H1 (cell line): Measurements from ENCODE around the gene TMTC2. TPM values are rescaled to one million over a fixed set of nuclear protein-coding genes. Genes with fewer than 3 reads are reported as not detected.

ENCODE experiments used
- CTCF ChIA-PET: fragments of 300-600 bp; sonication (Branson Sonifier 250); formaldehyde crosslinking; loops from one replicate; lab custom pipeline; 2021; ENCODE audit not compliant: partially characterized antibody; lab: Charles Lee
- POLR2A ChIA-PET: fragments of 300-600 bp; sonication (Branson Sonifier 250); formaldehyde crosslinking; loops from one replicate; lab custom pipeline; 2021; ENCODE audit warnings: inconsistent platforms; ENCODE audit not compliant: partially characterized antibody; lab: Charles Lee
- DNase-seq, 2 experiments: peaks; one replicate each; pipeline versions ENCODE4 v3.0.0 to v3.0.0-alpha.2; 2010 to 2022; ENCODE audit warnings: low spot score in 2 of 2, low read depth in 1 of 2, mixed read lengths in 1 of 2
- FAIRE-seq: peaks from 2 replicates; lab custom pipeline; 2011; peaks lifted over from hg19 to GRCh38; lab: Jason Lieb, UNC
- H2AFZ ChIP-seq: 2 replicates; pipeline ENCODE4 v1.8.1; 2012; ENCODE audit warnings: low read length, inconsistent platforms
- H2AK5ac ChIP-seq: 2 replicates; pipeline ENCODE4 v1.6.1; 2013; ENCODE audit warnings: low read depth, low read length
- H2BK120ac ChIP-seq: replicated peaks from 2 replicates; pipeline ENCODE3; 2013; ENCODE audit warnings: low read depth, low read length, inconsistent platforms
- H2BK12ac ChIP-seq: 2 replicates; pipeline ENCODE4 v1.6.1; 2013; ENCODE audit warnings: low read depth, low read length
- H2BK15ac ChIP-seq: 2 replicates; pipeline ENCODE4 v1.6.1; 2013; ENCODE audit warnings: low read length
- H2BK20ac ChIP-seq: 2 replicates; pipeline ENCODE4 v1.6.1; 2013; ENCODE audit warnings: low read length
- H2BK5ac ChIP-seq: 2 replicates; pipeline ENCODE4 v1.6.1; 2013; ENCODE audit warnings: low read depth, low read length
- H3K14ac ChIP-seq: 2 replicates; pipeline ENCODE4 v1.6.1; 2013; ENCODE audit warnings: inconsistent platforms; ENCODE audit not compliant: insufficient read length
- H3K18ac ChIP-seq: 2 replicates; pipeline ENCODE4 v1.6.1; 2013; ENCODE audit warnings: low read length; ENCODE audit errors: extremely low read depth
- H3K23ac ChIP-seq: 2 replicates; pipeline ENCODE4 v1.6.1; 2013; ENCODE audit warnings: inconsistent platforms; ENCODE audit not compliant: insufficient read length
- H3K23me2 ChIP-seq: 2 replicates; pipeline ENCODE4 v1.6.1; 2013; ENCODE audit warnings: low read depth, low read length
- H3K27ac ChIP-seq: 2 replicates; pipeline ENCODE4 v1.6.1; 2011; ENCODE audit warnings: low read depth, low read length, inconsistent platforms
- H3K27me3 ChIP-seq, 4 experiments: replicated peaks in 1 of 4; 1 replicate in 1 of 4; 2 replicates in 3 of 4; pipeline versions ENCODE4 v1.6.1 to v1.8.1; 2011 to 2013; ENCODE audit warnings: low read length in 3 of 4, mild to moderate bottlenecking in 3 of 4, inconsistent platforms in 2 of 4, mixed read lengths in 2 of 4, moderate library complexity in 1 of 4; ENCODE audit not compliant: control insufficient read depth in 3 of 4, insufficient read depth in 3 of 4; ENCODE audit errors: extremely low read depth in 1 of 4
- H3K36me3 ChIP-seq, 4 experiments: 2 replicates each; pipeline versions ENCODE4 v1.6.1 to v1.8.1; 2011 to 2013; ENCODE audit warnings: mild to moderate bottlenecking in 4 of 4, low read length in 3 of 4, moderate library complexity in 2 of 4, control low read depth in 1 of 4, inconsistent platforms in 1 of 4; ENCODE audit not compliant: insufficient read depth in 4 of 4, control insufficient read depth in 2 of 4
- H3K4ac ChIP-seq: replicated peaks from 2 replicates; pipeline ENCODE3; 2013; ENCODE audit warnings: low read length, low read depth, mixed read lengths, inconsistent platforms; ENCODE audit not compliant: insufficient read length
- H3K4me1 ChIP-seq, 4 experiments: replicated peaks in 1 of 4; 1 replicate in 1 of 4; 2 replicates in 3 of 4; pipeline versions ENCODE4 v1.6.1 to v1.8.1; 2011 to 2013; ENCODE audit warnings: low read length in 3 of 4, inconsistent platforms in 2 of 4, mixed read lengths in 1 of 4; ENCODE audit not compliant: insufficient read depth in 4 of 4, control insufficient read depth in 3 of 4
- H3K4me2 ChIP-seq, 2 experiments: 2 replicates each; pipeline versions ENCODE4 v1.6.1 to v1.8.1; 2011 to 2013; ENCODE audit warnings: low read depth in 2 of 2, low read length in 2 of 2, control low read depth in 1 of 2, inconsistent platforms in 1 of 2, mild to moderate bottlenecking in 1 of 2; ENCODE audit not compliant: insufficient read depth in 1 of 2
- H3K4me3 ChIP-seq, 4 experiments: fragments of 200-600, 300-600 bp in 1 of 4; sonication (generic), shearing (Covaris generic), sonication (Bioruptor Twin) in 1 of 4; 2 replicates each; pipeline versions ENCODE4 v1.5.1 to v1.8.1; 2011 to 2016; ENCODE audit warnings: low read length in 4 of 4, low read depth in 3 of 4, control low read depth in 2 of 4, inconsistent platforms in 2 of 4, mild to moderate bottlenecking in 2 of 4, mixed read lengths in 1 of 4, moderate library complexity in 1 of 4; ENCODE audit not compliant: insufficient read depth in 2 of 4; ENCODE audit errors: extremely low read depth in 1 of 4
- H3K56ac ChIP-seq: replicated peaks from 2 replicates; pipeline ENCODE3; 2013; ENCODE audit warnings: low read depth, mild to moderate bottlenecking, mixed read lengths, low read length, inconsistent platforms; ENCODE audit not compliant: insufficient read length
- H3K79me1 ChIP-seq: 2 replicates; pipeline ENCODE4 v1.6.1; 2013; ENCODE audit warnings: low read depth, low read length, control low read depth
- H3K79me2 ChIP-seq, 2 experiments: 2 replicates each; pipeline versions ENCODE4 v1.6.1 to v1.8.1; 2012 to 2013; ENCODE audit warnings: low read length in 2 of 2, mild to moderate bottlenecking in 2 of 2, inconsistent platforms in 1 of 2; ENCODE audit not compliant: insufficient read depth in 2 of 2, control insufficient read depth in 1 of 2
- H3K9ac ChIP-seq, 4 experiments: replicated peaks in 1 of 4; 1 replicate in 1 of 4; 2 replicates in 3 of 4; pipeline versions ENCODE4 v1.6.1 to v1.8.1; 2011 to 2013; ENCODE audit warnings: low read depth in 3 of 4, low read length in 3 of 4, control low read depth in 2 of 4, mild to moderate bottlenecking in 2 of 4, moderate library complexity in 2 of 4, inconsistent platforms in 1 of 4; ENCODE audit errors: extremely low read depth in 1 of 4
- H3K9me3 ChIP-seq, 2 experiments: 2 replicates each; pipeline versions ENCODE4 v1.6.1 to v1.8.1; 2012 to 2013; ENCODE audit warnings: mild to moderate bottlenecking in 2 of 2, moderate library complexity in 2 of 2, control low read depth in 1 of 2, inconsistent platforms in 1 of 2, low read depth in 1 of 2, low read length in 1 of 2, mixed read lengths in 1 of 2; ENCODE audit not compliant: insufficient read depth in 2 of 2
- H4K20me1 ChIP-seq, 2 experiments: replicated peaks in 1 of 2; 2 replicates each; pipeline versions ENCODE3 to v1.8.1; 2011 to 2013; ENCODE audit warnings: inconsistent platforms in 2 of 2, low read length in 2 of 2, mild to moderate bottlenecking in 1 of 2; ENCODE audit not compliant: insufficient read depth in 2 of 2, control insufficient read depth in 1 of 2
- H4K5ac ChIP-seq: 2 replicates; pipeline ENCODE4 v1.6.1; 2013; ENCODE audit warnings: low read length, low read depth, mixed read lengths, inconsistent platforms; ENCODE audit not compliant: insufficient read length
- H4K8ac ChIP-seq: 2 replicates; pipeline ENCODE4 v1.8.0; 2013; ENCODE audit warnings: mild to moderate bottlenecking, moderate library complexity, low read length, inconsistent platforms; ENCODE audit not compliant: insufficient read depth; ENCODE audit errors: extremely low read depth
- H4K91ac ChIP-seq: replicated peaks from 2 replicates; pipeline ENCODE3; 2013; ENCODE audit warnings: low read length, mixed read lengths, inconsistent platforms; ENCODE audit not compliant: insufficient read length
- BRCA1 ChIP-seq: IDR thresholded peaks from 2 replicates; pipeline ENCODE4 v1.6.1; 2012; ENCODE audit warnings: low read depth, low read length, improper control_type of control experiment
- CHD2 ChIP-seq: IDR thresholded peaks from 2 replicates; pipeline ENCODE4 v1.6.1; 2012; ENCODE audit warnings: low read length, improper control_type of control experiment
- CTBP2 ChIP-seq: IDR thresholded peaks from 2 replicates; pipeline ENCODE4 v1.7.0; 2011; ENCODE audit warnings: borderline replicate concordance, mild to moderate bottlenecking, moderate library complexity, mixed read lengths, low read length; ENCODE audit not compliant: insufficient read depth, insufficient read length
- GTF2F1 ChIP-seq: IDR thresholded peaks from 2 replicates; pipeline ENCODE4 v1.6.1; 2012; ENCODE audit warnings: low read depth, low read length, improper control_type of control experiment, borderline replicate concordance
- JUND ChIP-seq: IDR thresholded peaks from 2 replicates; pipeline ENCODE4 v1.6.1; 2011; ENCODE audit warnings: mild to moderate bottlenecking, improper control_type of control experiment, low read length
- KDM5A ChIP-seq: fragments of 200-600 bp; IDR thresholded peaks from 2 replicates; pipeline ENCODE4 v1.7.1; 2012; ENCODE audit warnings: mild to moderate bottlenecking, low read length, inconsistent platforms, mixed read lengths
- NRF1 ChIP-seq: IDR thresholded peaks from 2 replicates; pipeline ENCODE4 v1.6.1; 2011; ENCODE audit warnings: mild to moderate bottlenecking, low read depth, low read length, improper control_type of control experiment
- PHF8 ChIP-seq: fragments of 200-600 bp; sonication (generic); conservative IDR thresholded peaks from 2 replicates; pipeline ENCODE4 v1.7.1; 2012; ENCODE audit warnings: low read depth, mild to moderate bottlenecking, inconsistent platforms, low read length, moderate library complexity
- POLR2AphosphoS5 ChIP-seq: IDR thresholded peaks from 2 replicates; pipeline ENCODE4 v1.6.1; 2011; ENCODE audit warnings: low read depth, low read length
- SIRT6 ChIP-seq: IDR thresholded peaks from one replicate; pipeline ENCODE4 v1.7.1; 2012; ENCODE audit warnings: low read length, inconsistent platforms
- TBP ChIP-seq: IDR thresholded peaks from 2 replicates; pipeline ENCODE4 v1.6.1; 2011; ENCODE audit warnings: low read depth, low read length, improper control_type of control experiment
- WGBS, 2 experiments: shearing (Covaris generic) in 1 of 2; methylation state at CpG; one replicate each; pipeline versions ENCODE4 v1.1.6 to v1.1.7; 2013 to 2015; ENCODE audit warnings: low lambda C conversion rate in 2 of 2, mixed read lengths in 2 of 2, inconsistent platforms in 1 of 2, low coverage in 1 of 2, missing lambda C conversion rate in 1 of 2; ENCODE audit not compliant: insufficient replicate concordance in 2 of 2, insufficient coverage in 1 of 2, insufficient read length in 1 of 2; ENCODE audit errors: extremely low coverage in 1 of 2, missing lambda C conversion rate in 1 of 2; 5-methylcytosine and 5-hydroxymethylcytosine counted together
- polyA plus RNA-seq, 7 experiments: library from polyadenylated mRNA; depleted of rRNA in 3 of 7; stranded (reverse) in 5 of 7; unstranded in 2 of 7; fragments of >200 nt in 5 of 7; fragments of 200-250 nt in 2 of 7; gene quantifications; 1 replicate in 5 of 7; 2 replicates in 1 of 7; 4 replicates in 1 of 7; pipeline versions ENCODE4 v1.2.1 to v1.2.3, GENCODE V29; 2011 to 2013; ENCODE audit warnings: missing spikeins in 2 of 7, mixed read lengths in 2 of 7
- total RNA-seq: library from RNA; stranded (reverse); fragmentation: NEBNext Ultra II Directional; extraction: Animal tissue kit (Norgen Biotek cat#: 25700); gene quantifications from 2 replicates; pipeline ENCODE4 v1.2.1, GENCODE V29; 2021
- TF ChIP-seq, protein P1 (sequence below): IDR thresholded peaks from 2 replicates; pipeline ENCODE4 v1.6.1; 2012; ENCODE audit warnings: inconsistent platforms

Gene TMTC2
- total and polyA plus RNA-seq, 2 of the 8 experiments (the other 6 are each of a cell fraction or from before 2014, with no cell fraction given) = 2.3 to 3.9 TPM

DNA sequence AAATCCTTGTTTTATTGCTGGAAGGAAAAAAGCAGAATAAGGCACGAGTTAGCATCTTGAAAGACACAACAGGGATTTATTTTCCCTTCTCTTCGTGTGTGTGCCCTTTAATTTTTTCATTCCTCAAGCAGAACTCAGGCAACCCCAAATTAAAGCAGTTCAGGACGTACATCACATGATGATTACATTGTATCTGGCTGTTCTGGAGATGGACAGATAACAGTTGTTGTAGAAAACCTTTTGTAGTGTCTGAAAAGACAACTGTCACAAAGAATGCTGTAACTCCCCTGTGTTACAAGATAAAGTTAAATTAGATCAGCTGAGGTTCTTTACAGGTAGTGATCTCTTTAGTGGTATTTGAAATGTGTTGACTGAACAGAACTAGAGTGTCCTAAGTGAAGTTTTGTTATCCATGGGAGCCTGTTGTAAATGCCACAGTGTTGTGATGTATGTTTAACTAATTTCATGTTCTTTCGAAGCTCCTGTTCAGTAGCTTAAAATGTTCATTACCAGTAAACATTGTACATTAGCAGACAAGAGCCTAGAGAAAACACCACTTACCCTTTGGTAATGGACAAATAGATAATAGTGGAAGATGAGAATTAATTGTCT lies 58.5 kb downstream of the TMTC2 start:
- no peak overlapping the region for H2AFZ ChIP-seq
- 79% methylated on average over 4 of the region's 4 CpGs; no CpG with 5 or more reads in 1 of the 2 experiments for WGBS, 2 experiments
- no peak overlapping the region for H3K14ac ChIP-seq
- H4K5ac ChIP-seq = no peak overlapping the region
- POLR2A ChIA-PET = no interaction called here
- no peak overlapping the region for H2BK15ac ChIP-seq
- no peak overlapping the region for H2BK5ac ChIP-seq
- no peak overlapping the region for H3K9ac ChIP-seq
- H3K27ac ChIP-seq = no peak overlapping the region
- no peak overlapping the region for H3K56ac ChIP-seq
- no peaks in the 10 kb centered on the region for H3K23me2 ChIP-seq
- no peak overlapping the region for H2BK120ac ChIP-seq
- no peaks in the 10 kb centered on the region for H3K9me3 ChIP-seq
- H3K4me2 ChIP-seq = no peak overlapping the region
- DNase-seq (no peak), FAIRE-seq (no peak)
- no peak overlapping the region for H3K18ac ChIP-seq
- H2AK5ac ChIP-seq = no peak overlapping the region
- H4K8ac ChIP-seq = no peak overlapping the region
- TF ChIP-seq NRF1 = no peak
- TF ChIP-seq CHD2 = no peak
- no peak for TF ChIP-seq BRCA1
- TF ChIP-seq PHF8 = no peak
- TF ChIP-seq SIRT6 = no peak
- TF ChIP-seq POLR2AphosphoS5 = no peak
- TF ChIP-seq CTBP2 = no peak
- TF ChIP-seq TBP = no peak
- no peak for TF ChIP-seq GTF2F1
- TF ChIP-seq KDM5A = no peak
- TF ChIP-seq, protein P1, sequence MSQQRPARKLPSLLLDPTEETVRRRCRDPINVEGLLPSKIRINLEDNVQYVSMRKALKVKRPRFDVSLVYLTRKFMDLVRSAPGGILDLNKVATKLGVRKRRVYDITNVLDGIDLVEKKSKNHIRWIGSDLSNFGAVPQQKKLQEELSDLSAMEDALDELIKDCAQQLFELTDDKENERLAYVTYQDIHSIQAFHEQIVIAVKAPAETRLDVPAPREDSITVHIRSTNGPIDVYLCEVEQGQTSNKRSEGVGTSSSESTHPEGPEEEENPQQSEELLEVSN = no peak
- no peak for TF ChIP-seq JUND
- TF ChIP-seq, all 59 proteins: peak for 0
- H3K36me3 ChIP-seq = no peaks in the 10 kb centered on the region
- H4K20me1 ChIP-seq = no peaks in the 10 kb centered on the region
- no peak overlapping the region for H3K4me3 ChIP-seq
- no peak overlapping the region for H3K23ac ChIP-seq
- H2BK20ac ChIP-seq = no peak overlapping the region
- H3K79me2 ChIP-seq = no peaks in the 10 kb centered on the region
- H2BK12ac ChIP-seq = no peak overlapping the region
- no peak overlapping the region for H4K91ac ChIP-seq
- H3K4me1 ChIP-seq = no peaks in the 10 kb centered on the region; a peak in 1 of 7 replicates
- no peaks in the 10 kb centered on the region for H3K27me3 ChIP-seq
- no peaks in the 10 kb centered on the region for H3K79me1 ChIP-seq
- no peak overlapping the region for H3K4ac ChIP-seq
- CTCF ChIA-PET = interaction anchor here (0.7 to 1.2 kb wide), 2 partner anchors 47 to 60 kb away, joined by 3 to 4 read pairs; no protein-coding TSS in a partner anchor
